Keratinocyte (primary cell): ENCODE data around the gene IL17RC. TPM values are rescaled to one million over a fixed set of nuclear protein-coding genes. Genes with fewer than 3 reads are reported as not detected.

Source experiments
- DNase-seq: peaks from one replicate; pipeline ENCODE4 v3.0.0-alpha.2; 2011; ENCODE audit warnings: low read depth, missing footprints, low spot score
- FAIRE-seq: peaks from 2 replicates; lab custom pipeline; 2011; peaks lifted over from hg19 to GRCh38; lab: Jason Lieb, UNC
- H2AFZ ChIP-seq: 2 replicates; pipeline ENCODE4 v1.6.0; 2012; ENCODE audit warnings: low read length, control low read depth, inconsistent platforms; ENCODE audit not compliant: control insufficient read depth
- H3K27ac ChIP-seq: 2 replicates; pipeline ENCODE4 v1.5.1; 2011; ENCODE audit warnings: low read length; ENCODE audit not compliant: control insufficient read depth, insufficient read depth
- H3K27me3 ChIP-seq: 3 replicates; pipeline ENCODE4 v1.6.0; 2011; ENCODE audit warnings: low read length; ENCODE audit not compliant: control insufficient read depth, insufficient read depth; ENCODE audit errors: extremely low read depth
- H3K36me3 ChIP-seq, 2 experiments: 2 replicates in 1 of 2; 3 replicates in 1 of 2; pipeline ENCODE4 v1.5.1; 2011; ENCODE audit warnings: low read length in 2 of 2, mild to moderate bottlenecking in 1 of 2; ENCODE audit not compliant: control insufficient read depth in 2 of 2, insufficient read depth in 2 of 2; ENCODE audit errors: extremely low read depth in 1 of 2
- H3K4me1 ChIP-seq: 3 replicates; pipeline ENCODE4 v1.5.1; 2011; ENCODE audit warnings: low read length; ENCODE audit not compliant: control insufficient read depth, insufficient read depth; ENCODE audit errors: extremely low read depth
- H3K4me2 ChIP-seq: 3 replicates; pipeline ENCODE4 v1.6.0; 2011; ENCODE audit warnings: low read depth, low read length; ENCODE audit not compliant: control insufficient read depth, insufficient read depth; ENCODE audit errors: extremely low read depth
- H3K4me3 ChIP-seq, 3 experiments: fragments of 200-600 bp in 1 of 3; sonication (generic) in 1 of 3; 2 replicates in 2 of 3; 3 replicates in 1 of 3; pipeline ENCODE4 v1.5.1; 2011 to 2016; ENCODE audit warnings: low read length in 3 of 3, mild to moderate bottlenecking in 3 of 3, control low read depth in 2 of 3, inconsistent platforms in 1 of 3, low read depth in 1 of 3, mixed read lengths in 1 of 3, mixed run types in 1 of 3, moderate library complexity in 1 of 3; ENCODE audit not compliant: control insufficient read depth in 2 of 3, insufficient read depth in 2 of 3; ENCODE audit errors: extremely low read depth in 1 of 3
- H3K79me2 ChIP-seq: 2 replicates; pipeline ENCODE4 v1.6.0; 2012; ENCODE audit warnings: low read length; ENCODE audit not compliant: control insufficient read depth, insufficient read depth
- H3K9ac ChIP-seq: 3 replicates; pipeline ENCODE4 v1.6.0; 2011; ENCODE audit warnings: low read length; ENCODE audit not compliant: control insufficient read depth, insufficient read depth; ENCODE audit errors: extremely low read depth
- H3K9me1 ChIP-seq: 3 replicates; pipeline ENCODE4 v1.6.0; 2011; ENCODE audit warnings: low read length; ENCODE audit not compliant: control insufficient read depth, insufficient read depth; ENCODE audit errors: extremely low read depth
- H3K9me3 ChIP-seq: 2 replicates; pipeline ENCODE4 v1.5.1; 2012; ENCODE audit warnings: low read depth, low read length; ENCODE audit not compliant: control insufficient read depth
- H4K20me1 ChIP-seq: 3 replicates; pipeline ENCODE4 v1.6.0; 2011; ENCODE audit warnings: low read length; ENCODE audit not compliant: control insufficient read depth, insufficient read depth; ENCODE audit errors: extremely low read depth
- EZH2 ChIP-seq: IDR thresholded peaks from one replicate; pipeline ENCODE4 v1.6.1; 2012; ENCODE audit warnings: inconsistent platforms, mild to moderate bottlenecking, low read length, moderate library complexity
- dilution Hi-C: fragments of 300-500 bp; cut with MboI; formaldehyde crosslinking; loops from one replicate; pipeline ENCODE4 v1.7.0; 2020; ENCODE audit warnings: low sequenced_read_pairs; ENCODE audit not compliant: extremely low pct_ligation_motif_present
- polyA plus RNA-seq, 5 experiments: library from polyadenylated mRNA; depleted of rRNA in 3 of 5; stranded (reverse) in 3 of 5; stranded (forward) in 1 of 5; unstranded in 1 of 5; fragments of >200 nt; gene quantifications; 1 replicate in 1 of 5; 2 replicates in 3 of 5; 3 replicates in 1 of 5; pipeline versions ENCODE4 v1.2.1 to v1.2.3, GENCODE V29; 2011 to 2012; ENCODE audit warnings: missing spikeins in 2 of 5, low read depth in 1 of 5, low replicate concordance in 1 of 5
- TF ChIP-seq, protein P1 (sequence below), 3 experiments: IDR thresholded peaks in 1 of 3; conservative IDR thresholded peaks in 1 of 3; optimal IDR thresholded peaks in 1 of 3; 2 replicates in 2 of 3; 3 replicates in 1 of 3; pipeline versions ENCODE3 to v1.5.1; 2011; ENCODE audit warnings: low read length in 3 of 3, mild to moderate bottlenecking in 3 of 3, moderate library complexity in 2 of 3, control low read depth in 1 of 3, inconsistent platforms in 1 of 3; ENCODE audit not compliant: insufficient read depth in 2 of 3; ENCODE audit errors: extremely low read depth in 1 of 3

The IL17RC gene
- polyA plus RNA-seq, 1 donor (not counting 4 experiments of a cell fraction or from before 2014, with no cell fraction given): 6.3 TPM

DNA sequence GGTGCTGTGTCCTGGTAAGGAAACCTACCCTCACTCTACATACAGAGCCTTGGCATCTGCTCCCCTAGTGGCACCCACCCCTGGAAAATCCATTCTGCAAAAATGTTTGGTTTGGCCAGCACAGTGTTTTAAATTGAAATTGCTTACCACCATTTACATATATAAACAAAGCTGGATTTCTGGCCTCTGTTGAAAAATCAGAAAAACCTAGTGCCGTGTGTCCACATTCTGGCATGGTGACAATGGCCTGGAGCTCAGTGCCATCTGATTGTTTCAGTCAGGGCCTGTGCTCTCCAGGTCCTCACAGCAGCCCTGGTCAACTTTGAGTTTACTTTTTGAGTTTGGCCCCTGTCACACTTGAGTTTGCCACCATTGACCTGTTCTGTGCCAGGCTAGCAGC lies 2.9 kb upstream of the IL17RC start:
- TF ChIP-seq, protein P1, sequence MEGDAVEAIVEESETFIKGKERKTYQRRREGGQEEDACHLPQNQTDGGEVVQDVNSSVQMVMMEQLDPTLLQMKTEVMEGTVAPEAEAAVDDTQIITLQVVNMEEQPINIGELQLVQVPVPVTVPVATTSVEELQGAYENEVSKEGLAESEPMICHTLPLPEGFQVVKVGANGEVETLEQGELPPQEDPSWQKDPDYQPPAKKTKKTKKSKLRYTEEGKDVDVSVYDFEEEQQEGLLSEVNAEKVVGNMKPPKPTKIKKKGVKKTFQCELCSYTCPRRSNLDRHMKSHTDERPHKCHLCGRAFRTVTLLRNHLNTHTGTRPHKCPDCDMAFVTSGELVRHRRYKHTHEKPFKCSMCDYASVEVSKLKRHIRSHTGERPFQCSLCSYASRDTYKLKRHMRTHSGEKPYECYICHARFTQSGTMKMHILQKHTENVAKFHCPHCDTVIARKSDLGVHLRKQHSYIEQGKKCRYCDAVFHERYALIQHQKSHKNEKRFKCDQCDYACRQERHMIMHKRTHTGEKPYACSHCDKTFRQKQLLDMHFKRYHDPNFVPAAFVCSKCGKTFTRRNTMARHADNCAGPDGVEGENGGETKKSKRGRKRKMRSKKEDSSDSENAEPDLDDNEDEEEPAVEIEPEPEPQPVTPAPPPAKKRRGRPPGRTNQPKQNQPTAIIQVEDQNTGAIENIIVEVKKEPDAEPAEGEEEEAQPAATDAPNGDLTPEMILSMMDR (optimal IDR thresholded peaks at IDR 0.05 in 1 of 3, IDR thresholded peaks at IDR 0.05 in 1 of 3, conservative IDR thresholded peaks at IDR 0.05 in 1 of 3; ENCODE audit: extremely low read depth in 1 of 3, insufficient read depth in 2 of 3, low read length in 3 of 3): no peak
- TF ChIP-seq EZH2: no peak
- Histone ChIP-seq H3K9me1 (no peaks in the 10 kb centered on the region), H4K20me1 (no peaks in the 10 kb centered on the region), H3K79me2 (no peaks in the 10 kb centered on the region), H3K36me3 (peaks cover 10 to 11% of the 10 kb centered on the region in 2 experiments), H2AFZ (no peak overlapping the region), H3K4me3 (no peak overlapping the region), H3K4me2 (no peak overlapping the region), H3K27me3 (no peaks in the 10 kb centered on the region), H3K9me3 (no peaks in the 10 kb centered on the region), H3K9ac (no peak overlapping the region), H3K27ac (no peak overlapping the region), H3K4me1 (peaks cover 43% of the 10 kb centered on the region)
- dilution Hi-C loops: no loop called here
- DNase-seq (no peak), FAIRE-seq (no peak)

DNA sequence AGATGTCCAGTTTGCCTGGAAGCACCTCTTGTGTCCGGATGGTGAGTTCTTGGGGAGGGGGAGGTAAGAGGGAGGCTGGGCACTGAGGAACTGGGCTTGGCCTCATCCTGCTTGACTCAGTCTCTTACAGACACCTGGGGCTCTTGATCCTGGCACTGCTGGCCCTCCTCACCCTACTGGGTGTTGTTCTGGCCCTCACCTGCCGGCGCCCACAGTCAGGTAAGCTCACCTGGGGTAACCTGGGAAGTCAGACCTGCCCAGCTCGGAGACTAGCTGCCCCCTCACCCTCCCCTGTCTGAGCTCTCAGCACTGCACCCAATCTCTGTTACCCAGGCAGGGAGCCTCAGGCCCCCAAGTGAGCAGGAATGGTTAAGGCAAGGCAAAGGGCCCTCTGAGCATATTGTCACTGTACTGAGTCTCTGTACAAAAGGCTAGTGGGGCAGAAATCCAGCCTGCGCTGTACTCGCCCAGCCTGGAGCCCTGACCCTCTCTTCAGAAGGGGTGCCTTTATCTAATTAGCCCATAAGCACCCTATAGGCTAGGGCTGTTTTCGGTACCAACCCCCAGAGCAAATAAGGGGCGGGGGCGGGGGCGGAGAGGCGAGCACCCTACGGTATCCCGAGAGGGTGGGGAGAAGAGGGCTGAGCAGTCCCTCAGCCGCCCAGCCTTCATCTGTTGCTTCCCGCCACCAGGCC lies 2.2 kb upstream of the IL17RC start:
- H3K4me1 ChIP-seq: peaks cover 43% of the 10 kb centered on the region
- H3K9me1 ChIP-seq: no peaks in the 10 kb centered on the region
- DNase-seq: no peak
- H3K27me3 ChIP-seq: no peaks in the 10 kb centered on the region
- H3K9me3 ChIP-seq: no peaks in the 10 kb centered on the region
- peaks cover 10 to 11% of the 10 kb centered on the region in 2 experiments for H3K36me3 ChIP-seq
- H3K27ac ChIP-seq: no peak overlapping the region
- no peak overlapping the region for H3K4me2 ChIP-seq
- H4K20me1 ChIP-seq: no peaks in the 10 kb centered on the region
- no peak for FAIRE-seq
- no peak overlapping the region for H3K4me3 ChIP-seq
- dilution Hi-C loops: no loop called here
- no peak overlapping the region for H3K9ac ChIP-seq
- no peaks in the 10 kb centered on the region for H3K79me2 ChIP-seq
- TF ChIP-seq EZH2: no peak
- TF ChIP-seq, protein P1 (optimal IDR thresholded peaks at IDR 0.05 in 1 of 3, IDR thresholded peaks at IDR 0.05 in 1 of 3, conservative IDR thresholded peaks at IDR 0.05 in 1 of 3; ENCODE audit: extremely low read depth in 1 of 3, insufficient read depth in 2 of 3, low read length in 3 of 3): no peak
- no peak overlapping the region for H2AFZ ChIP-seq
